Small intestine (tissue), 7 donors: ENCODE measurements around the gene UBE3B. TPM values are rescaled to one million over a fixed set of nuclear protein-coding genes. Genes with fewer than 3 reads are reported as not detected.

Experiments
- DNase-seq, 2 donors: peaks; one replicate each; pipeline versions ENCODE4 v3.0.0 to v3.0.0-alpha.2; 2013
- FAIRE-seq: peaks from 2 replicates; lab custom pipeline; 2012; peaks lifted over from hg19 to GRCh38; lab: Jason Lieb, UNC
- H3K27ac ChIP-seq, 3 donors: one replicate each; pipeline ENCODE4 v1.5.1; 2013; ENCODE audit warnings: low read length in 2 of 3, mild to moderate bottlenecking in 2 of 3, control low read depth in 1 of 3, inconsistent platforms in 1 of 3, low read depth in 1 of 3, moderate library complexity in 1 of 3
- H3K27me3 ChIP-seq, 3 donors: one replicate each; pipeline ENCODE4 v1.6.1; 2013; ENCODE audit warnings: low read length in 3 of 3, inconsistent platforms in 1 of 3; ENCODE audit not compliant: control insufficient read depth in 3 of 3, insufficient read depth in 3 of 3
- H3K36me3 ChIP-seq, 3 donors: one replicate each; pipeline ENCODE4 v1.6.1; 2013; ENCODE audit warnings: low read length in 3 of 3, inconsistent platforms in 1 of 3, low read depth in 1 of 3, mild to moderate bottlenecking in 1 of 3, moderate library complexity in 1 of 3; ENCODE audit not compliant: control insufficient read depth in 3 of 3, insufficient read depth in 2 of 3
- H3K4me1 ChIP-seq, 3 donors: one replicate each; pipeline ENCODE4 v1.6.1; 2013; ENCODE audit warnings: low read length in 2 of 3, inconsistent platforms in 1 of 3, low read depth in 1 of 3, mild to moderate bottlenecking in 1 of 3, moderate library complexity in 1 of 3; ENCODE audit not compliant: control insufficient read depth in 3 of 3, insufficient read depth in 2 of 3
- H3K4me3 ChIP-seq, 3 donors: one replicate each; pipeline ENCODE4 v1.5.1; 2013; ENCODE audit warnings: low read length in 3 of 3, control low read depth in 1 of 3, inconsistent platforms in 1 of 3, low read depth in 1 of 3, mild to moderate bottlenecking in 1 of 3, moderate library complexity in 1 of 3
- H3K9me3 ChIP-seq, 2 donors: one replicate each; pipeline ENCODE4 v1.6.1; 2013; ENCODE audit warnings: low read depth in 1 of 2, low read length in 1 of 2; ENCODE audit not compliant: control insufficient read depth in 2 of 2, insufficient read depth in 1 of 2
- WGBS, 3 donors: extraction: QIAGEN DNeasy Blood & Tissue Kit; methylation state at CpG; one replicate each; pipeline ENCODE4 v1.1.7; 2013; 5-methylcytosine and 5-hydroxymethylcytosine counted together
- polyA plus RNA-seq, 4 donors: library from polyadenylated mRNA; stranded (reverse) in 3 of 4; unstranded in 1 of 4; fragments of 200-250 nt in 3 of 4; fragments of 120-200 nt in 1 of 4; gene quantifications; one replicate each; pipeline versions ENCODE4 v1.2.1 to v1.2.3, GENCODE V29; 2013
- donor health status: healthy with polysubstance abuse.
- donor health status: control.
- donor health status: control.
- donor health status: Bipolar disorder and iron deficiency.
- donor health status: healthy.

The UBE3B gene
- polyA plus RNA-seq, 4 donors = 13.0 to 33.2 (median 13.3) TPM

DNA sequence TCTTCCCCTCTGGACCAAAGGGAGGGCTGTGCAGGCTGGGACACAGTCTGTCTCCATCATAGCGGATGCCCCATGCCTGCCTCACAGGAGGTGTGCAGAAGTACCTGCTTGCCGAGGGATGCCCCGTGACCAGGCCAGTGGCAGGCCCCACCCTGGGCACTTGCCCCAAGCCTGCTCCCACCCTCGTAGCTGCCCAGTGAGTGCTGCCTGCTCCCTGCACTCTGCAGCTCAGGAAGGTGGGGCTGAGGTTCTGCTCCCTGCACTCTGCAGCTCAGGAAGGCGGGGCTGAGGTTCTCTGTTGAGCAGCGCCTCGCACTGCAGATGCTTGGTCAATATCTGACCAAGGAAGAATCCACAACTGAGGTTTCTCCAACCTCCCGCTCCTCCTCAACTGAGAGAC, 89.0 kb downstream of the UBE3B start:
- 85 to 91% (median 90%) methylated on average over 8 of the region's 8 CpGs for WGBS, 3 donors
- no peaks in the 10 kb centered on the region for H3K4me1 ChIP-seq
- peaks cover 0 to 3% of the 10 kb centered on the region in 2 donors for H3K9me3 ChIP-seq
- H3K27ac ChIP-seq = no peak overlapping the region
- peaks cover 2 to 80% (median 6%) of the 10 kb centered on the region in 3 donors for H3K36me3 ChIP-seq
- no peak for FAIRE-seq
- no peak for DNase-seq
- H3K4me3 ChIP-seq = no peak overlapping the region
- no peaks in the 10 kb centered on the region for H3K27me3 ChIP-seq

DNA sequence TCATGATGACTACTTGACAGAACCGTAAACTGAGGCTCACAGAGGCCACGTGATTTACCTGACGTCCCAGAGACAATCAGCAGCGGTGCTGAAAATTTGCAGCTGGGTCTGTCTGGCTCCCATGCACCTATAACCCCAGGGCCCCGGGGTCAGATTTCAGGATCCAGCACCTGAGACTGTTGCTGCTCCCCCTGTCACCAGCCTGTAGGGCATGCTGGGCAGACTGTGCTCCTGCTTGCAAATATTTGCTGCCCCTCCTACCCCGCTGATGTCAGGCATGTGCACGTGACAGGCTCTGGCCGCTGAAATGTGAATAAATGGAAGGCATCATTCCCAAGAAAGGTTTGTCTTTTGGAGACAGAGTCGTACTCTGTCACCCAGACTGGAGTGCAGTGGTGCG, 89.9 kb downstream of the UBE3B start:
- Histone ChIP-seq H3K27me3 (no peaks in the 10 kb centered on the region), H3K4me3 (no peak overlapping the region), H3K36me3 (peaks cover 2 to 76% (median 6%) of the 10 kb centered on the region in 3 donors), H3K9me3 (peaks cover 0 to 2% of the 10 kb centered on the region in 2 donors), H3K4me1 (peaks cover 0 to 1% (median under 1%) of the 10 kb centered on the region in 3 donors), H3K27ac (no peak overlapping the region)
- no peak for FAIRE-seq
- WGBS, 3 donors = 88 to 92% (median 91%) methylated on average over 10 of the region's 10 CpGs
- DNase-seq = no peak

DNA sequence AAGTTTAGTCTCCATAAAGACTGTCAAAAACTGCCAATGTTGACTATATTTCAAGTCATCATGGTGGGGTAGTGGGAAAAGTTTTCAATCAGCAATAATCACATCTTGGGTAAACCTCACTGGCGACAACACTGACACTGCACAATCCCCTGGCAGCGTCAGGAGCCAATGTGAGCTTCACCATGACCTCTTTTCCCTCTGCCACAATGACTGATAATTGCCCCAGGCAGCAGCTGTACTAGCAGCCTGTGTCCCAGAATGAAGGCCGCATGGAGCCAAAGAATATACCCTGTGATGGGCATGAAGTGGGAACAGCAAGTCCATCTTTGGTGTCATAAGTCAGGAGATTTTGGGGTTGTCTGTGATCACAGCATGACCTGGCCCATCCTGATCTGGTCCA, 90.5 kb downstream of the UBE3B start:
- 86 to 90% (median 88%) methylated on average over 3 of the region's 3 CpGs for WGBS, 3 donors

DNA sequence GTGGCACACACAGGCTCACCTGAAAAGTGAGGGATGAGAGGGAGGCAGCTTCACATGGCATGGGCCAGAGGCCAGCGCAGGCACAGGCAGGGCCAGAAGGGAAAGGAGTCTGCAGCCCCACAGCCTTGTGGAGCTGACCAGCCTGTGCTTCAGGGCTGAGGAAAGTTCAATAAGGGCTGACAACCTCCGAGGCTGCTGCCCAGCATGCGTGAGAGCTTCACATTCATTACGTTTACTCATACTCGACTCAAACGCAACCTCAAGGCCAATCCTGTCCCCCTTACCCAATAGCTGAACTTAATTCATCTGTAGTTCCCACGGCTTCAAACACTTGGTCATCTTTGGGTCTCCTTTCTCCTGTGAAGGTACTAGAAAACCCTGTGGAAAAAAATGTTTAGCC, 91.1 kb downstream of the UBE3B start:
- H3K4me3 ChIP-seq = no peak overlapping the region
- peaks cover 2 to 64% (median 6%) of the 10 kb centered on the region in 3 donors for H3K36me3 ChIP-seq
- no peaks in the 10 kb centered on the region for H3K9me3 ChIP-seq
- no peaks in the 10 kb centered on the region for H3K27me3 ChIP-seq
- no peak for FAIRE-seq
- 89 to 91% (median 90%) methylated on average over 7 of the region's 7 CpGs for WGBS, 3 donors
- no peak for DNase-seq
- H3K27ac ChIP-seq = no peak overlapping the region
- H3K4me1 ChIP-seq = peaks cover 0 to 7% (median 4%) of the 10 kb centered on the region in 3 donors

More for the DNA sequence above, 90.5 kb downstream of the UBE3B start:
- DNase-seq (no peak), FAIRE-seq (no peak)
- no peak overlapping the region for H3K4me3 ChIP-seq
- H3K9me3 ChIP-seq = no peaks in the 10 kb centered on the region
- peaks cover 0 to 7% (median 4%) of the 10 kb centered on the region in 3 donors for H3K4me1 ChIP-seq
- no peak overlapping the region for H3K27ac ChIP-seq
- H3K27me3 ChIP-seq = no peaks in the 10 kb centered on the region
- H3K36me3 ChIP-seq = peaks cover 2 to 70% (median 6%) of the 10 kb centered on the region in 3 donors

DNA sequence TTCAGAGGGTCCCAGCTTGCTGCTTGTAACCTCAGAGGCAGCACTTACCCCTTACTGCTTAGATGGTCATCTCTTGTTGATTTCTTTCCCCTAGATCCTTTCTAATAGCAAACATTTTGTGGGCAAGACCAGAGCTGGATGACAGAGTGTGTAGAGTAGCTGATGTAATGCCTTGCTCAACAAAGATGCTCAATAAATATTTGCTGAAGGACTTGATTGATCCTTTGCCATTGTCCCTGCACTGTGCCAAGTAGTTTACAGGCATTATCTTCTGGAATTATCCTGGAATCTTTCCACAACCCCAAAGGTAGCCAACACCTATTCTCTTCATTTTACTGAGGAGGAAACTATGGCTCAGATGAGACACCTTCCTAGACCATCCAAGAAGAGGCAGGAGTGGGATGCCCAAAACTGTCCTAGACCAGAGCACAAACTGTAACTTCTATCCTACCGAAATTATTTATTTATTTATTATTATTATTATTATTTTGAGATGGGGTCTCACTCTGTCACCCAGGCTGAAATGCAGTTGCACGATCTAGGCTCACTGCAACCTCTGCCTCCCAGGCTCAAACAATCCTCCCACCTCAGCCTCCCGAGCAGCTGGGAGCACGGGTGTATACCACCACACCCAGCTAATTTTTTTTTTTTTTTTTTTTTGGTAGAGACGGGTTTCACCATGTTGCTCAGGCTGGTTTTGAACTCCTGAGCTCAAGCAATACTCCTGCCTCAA, 94.5 kb downstream of the UBE3B start:
- Histone ChIP-seq H3K4me1 (peaks cover 0 to 13% (median 4%) of the 10 kb centered on the region in 3 donors), H3K27ac (no peak overlapping the region), H3K9me3 (no peaks in the 10 kb centered on the region), H3K4me3 (no peak overlapping the region), H3K36me3 (peaks cover 0 to 39% (median 6%) of the 10 kb centered on the region in 3 donors), H3K27me3 (no peaks in the 10 kb centered on the region)
- 59 to 89% (median 78%) methylated on average over 5 of the region's 5 CpGs for WGBS, 3 donors
- no peak for FAIRE-seq
- DNase-seq = no peak

DNA sequence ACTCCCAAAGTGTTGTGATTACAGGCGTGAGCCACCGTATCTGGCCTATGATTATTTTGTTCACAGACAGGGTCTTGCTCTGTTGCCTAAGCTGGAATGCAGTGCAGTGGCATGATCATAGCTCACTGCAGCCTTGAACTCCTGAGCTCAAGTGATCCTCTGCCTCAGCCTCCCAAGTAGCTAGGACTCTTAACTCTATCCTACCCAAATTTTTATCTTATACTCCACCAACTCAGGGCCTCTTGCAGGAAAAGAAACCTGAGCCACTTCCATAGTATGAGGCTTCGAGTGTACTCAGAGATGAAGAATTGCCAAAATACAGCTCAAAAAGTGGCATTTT, 95.0 kb downstream of the UBE3B start:
- no peak for DNase-seq
- H3K27me3 ChIP-seq = no peaks in the 10 kb centered on the region
- peaks cover 0 to 40% (median 4%) of the 10 kb centered on the region in 3 donors for H3K36me3 ChIP-seq
- peak overlapping the region in 1 of 3 donors; percentile 65 for H3K4me3 ChIP-seq
- no peaks in the 10 kb centered on the region for H3K9me3 ChIP-seq
- no peak for FAIRE-seq
- H3K4me1 ChIP-seq = peaks cover 0 to 13% (median 4%) of the 10 kb centered on the region in 3 donors
- H3K27ac ChIP-seq = peak overlapping the region in 1 of 3 donors; percentile 78
- 75 to 78% (median 77%) methylated on average over 3 of the region's 3 CpGs for WGBS, 3 donors

DNA sequence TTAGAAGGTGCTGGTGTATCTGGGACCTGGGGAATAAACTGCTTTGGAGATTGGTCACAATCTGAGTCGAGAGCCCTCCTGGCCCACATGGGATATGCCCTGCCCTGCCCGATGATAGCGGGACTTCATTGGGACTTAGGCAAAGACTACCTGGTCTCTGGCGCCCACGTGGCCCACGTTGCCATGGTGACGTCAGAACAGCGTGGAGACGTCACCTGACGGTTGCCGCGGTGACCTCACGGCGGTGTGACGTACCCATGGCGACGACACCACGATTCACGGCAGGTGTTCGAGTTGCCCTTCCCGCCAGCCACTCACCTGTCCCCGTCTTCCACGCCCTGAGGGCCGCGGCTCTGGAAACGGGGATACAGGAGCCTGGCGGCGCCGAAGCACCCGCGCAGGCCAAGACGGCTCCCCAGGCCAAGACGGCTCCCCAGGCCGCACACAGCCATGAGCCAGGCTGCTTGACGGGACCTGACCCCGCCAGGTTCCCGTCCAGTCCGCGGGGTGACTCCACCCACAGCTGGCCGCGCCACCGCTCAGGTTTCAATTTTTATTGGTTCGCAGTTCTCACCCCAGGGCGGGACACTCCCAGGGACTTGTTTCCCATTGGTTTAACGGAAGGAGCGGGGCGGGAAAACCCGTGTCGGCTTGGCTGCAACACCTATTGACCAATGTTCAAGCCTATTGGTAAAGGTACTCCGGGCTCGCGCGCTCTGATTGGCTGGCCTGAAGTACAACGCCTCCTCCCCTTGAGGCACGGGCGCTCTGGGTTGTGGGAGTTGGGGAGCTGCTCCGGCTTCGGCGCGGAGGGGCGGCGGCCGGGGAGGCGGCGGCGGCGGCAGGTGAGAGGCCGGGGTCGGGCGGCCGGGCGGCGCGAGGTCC, 95.8 kb downstream of the UBE3B start, which contains the start of the genes MMAB and MVK:
TSS of gene MMAB (minus strand) at position 476 of the 885 bp plus-strand sequence. CDS start at position 452, 24 bp downstream.
TSS of gene MVK (plus strand) at position 766 of the 885 bp plus-strand sequence. CDS start 1,029 bp downstream, outside the sequence.
- no peaks in the 10 kb centered on the region for H3K9me3 ChIP-seq
- H3K4me3 ChIP-seq = peak within 1 kb of the TSS; percentile 73 to 81 (median 79)
- FAIRE-seq (no peak), DNase-seq (peak; percentile 99 to 100)
- H3K27me3 ChIP-seq = no peaks in the 10 kb centered on the region
- 0 to 1% (median 0%) methylated on average over 70 to 74 of the region's 74 CpGs for WGBS, 3 donors
- peaks cover 3 to 40% (median 3%) of the 10 kb centered on the region in 3 donors for H3K36me3 ChIP-seq
- peaks cover 0 to 13% (median 4%) of the 10 kb centered on the region in 3 donors for H3K4me1 ChIP-seq
- H3K27ac ChIP-seq = peak within 1 kb of the TSS; percentile 78 to 97 (median 88)

DNA sequence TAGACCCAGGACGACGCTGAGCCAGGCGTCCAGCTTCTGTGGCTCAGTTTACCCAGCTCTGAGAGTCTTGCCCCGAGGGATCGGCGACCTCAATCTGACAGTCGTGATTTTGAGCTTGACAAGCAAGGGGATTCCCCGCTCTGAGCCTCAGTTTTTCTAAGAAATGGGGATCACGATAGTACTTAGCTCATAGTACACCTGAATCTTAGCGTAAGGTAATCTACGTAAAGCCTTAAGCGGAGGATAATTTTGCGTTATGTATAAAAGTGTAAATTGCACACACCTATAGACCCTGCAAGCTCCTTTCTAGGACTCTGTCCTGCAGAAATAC, 96.4 kb downstream of the UBE3B start:
- H3K36me3 ChIP-seq = peaks cover 3 to 36% (median 7%) of the 10 kb centered on the region in 3 donors
- FAIRE-seq = no peak
- WGBS, 3 donors = 1% methylated on average over 13 of the region's 13 CpGs
- H3K27ac ChIP-seq = peak overlapping the region in 1 of 3 donors; percentile 32
- H3K9me3 ChIP-seq = no peaks in the 10 kb centered on the region
- H3K4me3 ChIP-seq = peak overlapping the region; percentile 73 to 81 (median 79)
- DNase-seq = no peak
- H3K27me3 ChIP-seq = no peaks in the 10 kb centered on the region
- H3K4me1 ChIP-seq = peaks cover 0 to 13% (median 4%) of the 10 kb centered on the region in 3 donors
